ENCODE measurements around the gene ROPN1L. TPM values are rescaled to one million over a fixed set of nuclear protein-coding genes. Genes with fewer than 3 reads are reported as not detected.
A peak's percentile ranks its signal among the peaks of the same experiment; 100 is the strongest.
"Not testable (repeated sequence)": the region's sequence is repeated elsewhere in the genome, so short reads cannot be mapped to it uniquely, and the experiment has no call there.

Gene ROPN1L
- total RNA-seq, result 0.23 to 0.45 TPM in 2 of 3 replicates, not detected in the other

DNA sequence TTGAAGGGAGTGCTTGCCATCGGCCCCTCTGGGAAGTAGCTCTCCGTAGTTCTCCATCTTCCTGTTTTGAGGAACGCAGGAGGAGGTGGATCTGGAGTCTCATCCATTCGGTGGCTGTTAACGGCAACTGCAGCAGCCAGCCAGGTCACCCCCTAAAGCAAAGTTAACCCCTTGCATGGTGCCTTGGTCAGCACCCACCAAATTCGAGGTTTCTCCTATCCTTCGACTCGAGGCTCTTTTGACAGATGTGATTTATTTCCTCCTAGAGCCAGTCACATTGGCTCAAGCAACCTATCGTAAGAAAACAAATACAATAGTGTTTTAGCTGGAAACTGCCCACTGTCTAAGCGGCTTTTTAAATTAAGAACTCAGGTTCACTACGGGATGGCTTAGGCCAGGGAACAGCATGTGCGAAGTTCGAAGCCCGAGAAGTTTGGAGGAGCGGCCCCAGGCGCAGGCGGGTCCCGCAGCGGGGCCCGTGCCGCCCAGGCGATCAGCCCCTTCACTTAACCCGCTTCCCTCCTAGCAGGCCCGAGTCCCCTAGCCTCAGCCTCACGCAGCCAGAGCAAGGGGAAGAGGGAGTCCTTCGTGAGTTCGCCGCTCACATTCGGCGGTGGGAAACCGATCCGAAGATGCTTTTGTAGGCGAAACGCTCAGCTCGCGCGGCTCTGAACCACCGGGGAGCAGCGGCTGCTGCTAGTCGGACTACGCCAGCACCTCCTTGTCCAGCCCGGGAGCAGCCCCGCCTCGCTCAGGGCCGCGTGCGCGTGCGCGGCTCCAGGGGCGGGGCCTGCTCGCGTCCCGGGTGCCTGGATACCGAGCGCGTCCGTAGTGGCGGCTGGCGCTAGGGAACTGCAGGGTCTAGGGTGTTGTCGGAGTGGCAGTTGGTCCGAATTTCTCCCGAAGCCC is at the start of gene ROPN1L:
Gene ROPN1L, plus strand, starts transcription at position 797 of the 909 bp plus-strand sequence. CDS start 289 bp downstream, outside the sequence.
- peaks cover 14% of the 10 kb centered on the region for H3K27me3 Mint-ChIP-seq (ENCODE audit: low read depth)
- no peaks in the 10 kb centered on the region for H3K9me3 Mint-ChIP-seq
- peak; percentile 76 to 90 for DNase-seq (ENCODE audit: low spot score in 2 of 2, unreplicated experiment in 2 of 2)
- peak within 1 kb of the TSS; percentile 85 for H3K4me3 Mint-ChIP-seq
- peaks cover 11% of the 10 kb centered on the region for H3K4me1 Mint-ChIP-seq
- TF ChIP-seq CTCF (IDR thresholded peaks at IDR 0.05; ENCODE audit: unreplicated experiment), result no peak
- no peaks in the 10 kb centered on the region for H3K36me3 Mint-ChIP-seq
- H3K27ac Mint-ChIP-seq, result peak within 1 kb of the TSS; percentile 63

GRCh38 chr5:10392567-10393328 is 48.9 kb upstream of the ROPN1L start:
- peaks cover 46% of the 10 kb centered on the region for H3K36me3 Mint-ChIP-seq
- H3K4me1 Mint-ChIP-seq; H3K9me3 Mint-ChIP-seq; H3K4me3 Mint-ChIP-seq; H3K27ac Mint-ChIP-seq; DNase-seq (ENCODE audit: low spot score in 2 of 2, unreplicated experiment in 2 of 2); H3K27me3 Mint-ChIP-seq (ENCODE audit: low read depth): not testable (repeated sequence)

GRCh38 chr5:10393491-10393890 is 48.2 kb upstream of the ROPN1L start:
- no peak for DNase-seq (ENCODE audit: low spot score in 2 of 2, unreplicated experiment in 2 of 2)
- Mint-ChIP-seq H3K27me3 (ENCODE audit: low read depth) (no peaks in the 10 kb centered on the region), H3K27ac (no peak overlapping the region), H3K4me1 (no peaks in the 10 kb centered on the region), H3K4me3 (no peak overlapping the region), H3K36me3 (peaks cover 46% of the 10 kb centered on the region), H3K9me3 (no peaks in the 10 kb centered on the region)
- TF ChIP-seq CTCF (IDR thresholded peaks at IDR 0.05; ENCODE audit: unreplicated experiment), result no peak

GRCh38 chr5:10396552-10396951 is 45.1 kb upstream of the ROPN1L start:
- TF ChIP-seq CTCF (IDR thresholded peaks at IDR 0.05; ENCODE audit: unreplicated experiment), result no peak
- Mint-ChIP-seq H3K27me3 (ENCODE audit: low read depth) (no peaks in the 10 kb centered on the region), H3K4me3 (no peak overlapping the region), H3K4me1 (no peaks in the 10 kb centered on the region), H3K27ac (no peak overlapping the region), H3K36me3 (peaks cover 38% of the 10 kb centered on the region), H3K9me3 (no peaks in the 10 kb centered on the region)
- DNase-seq (ENCODE audit: low spot score in 2 of 2, unreplicated experiment in 2 of 2), result no peak

DNA sequence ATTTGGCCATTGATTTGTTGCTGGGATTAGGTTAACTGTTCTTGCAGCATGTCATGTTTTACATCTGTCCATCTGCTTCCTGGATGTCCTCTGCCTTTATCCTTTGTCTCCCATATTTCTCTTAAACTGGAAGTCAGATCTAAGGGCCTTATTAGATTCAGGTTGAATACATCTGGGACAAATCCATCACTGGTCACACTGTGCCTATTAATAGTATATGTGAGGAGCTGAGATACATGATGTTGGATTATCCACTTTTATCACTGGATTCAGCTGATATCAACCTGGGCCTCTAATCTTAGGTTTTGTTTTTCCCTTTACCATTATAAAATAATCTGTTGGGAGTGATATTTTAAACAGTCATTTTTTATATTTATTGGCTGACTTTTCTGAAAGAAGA is 41.8 kb upstream of the ROPN1L start:
- no peak for DNase-seq (ENCODE audit: low spot score in 2 of 2, unreplicated experiment in 2 of 2)
- peaks cover 40% of the 10 kb centered on the region for H3K36me3 Mint-ChIP-seq
- H3K4me1 Mint-ChIP-seq, result no peaks in the 10 kb centered on the region

More for the DNA sequence above, 41.8 kb upstream of the ROPN1L start:
- no peak overlapping the region for H3K27ac Mint-ChIP-seq
- TF ChIP-seq CTCF (IDR thresholded peaks at IDR 0.05; ENCODE audit: unreplicated experiment), result no peak
- no peaks in the 10 kb centered on the region for H3K9me3 Mint-ChIP-seq
- H3K27me3 Mint-ChIP-seq (ENCODE audit: low read depth), result no peaks in the 10 kb centered on the region
- no peak overlapping the region for H3K4me3 Mint-ChIP-seq
